NOMO-1 (cell line): ENCODE measurements around the gene PDE5A.
A peak's percentile ranks its signal among the peaks of the same experiment; 100 is the strongest.

Experiments
- DNase-seq, 2 experiments: peaks; one replicate each; lab custom pipeline; 2025; ENCODE audit not compliant: unreplicated experiment in 2 of 2; lab: John Stamatoyannopoulos, UW

Gene PDE5A

GRCh38 chr4:119525771-119526712 is 102.6 kb downstream of the PDE5A start:
- DNase-seq: no peak

- no peak for DNase-seq
Measured at GRCh38 chr4:119525005-119525749, 103.4 kb downstream of the PDE5A start.

GRCh38 chr4:119523399-119523798 is 105.2 kb downstream of the PDE5A start:
- DNase-seq: no peak

DNA sequence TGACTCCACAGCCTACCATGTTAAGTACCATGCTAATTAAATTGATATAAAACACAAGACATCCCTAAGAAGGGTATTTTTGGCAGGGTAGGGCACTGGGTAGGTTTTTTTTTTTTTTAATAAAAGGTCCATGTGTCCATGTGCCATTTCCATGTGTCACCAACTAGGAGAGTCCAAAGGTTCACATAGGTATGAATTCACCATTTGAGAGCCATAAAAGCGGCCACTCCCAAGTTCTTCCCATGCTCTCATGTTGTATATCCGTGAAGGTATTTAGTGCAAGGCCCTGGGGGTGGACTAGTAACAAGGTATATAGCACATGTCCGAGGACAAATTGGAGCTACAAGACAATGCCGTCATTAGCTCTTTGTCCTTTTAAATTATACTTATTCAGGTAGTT is 107.3 kb downstream of the PDE5A start:
- no peak for DNase-seq

- DNase-seq: no peak
Measured at GRCh38 chr4:119518915-119519410, 109.6 kb downstream of the PDE5A start.

- no peak for DNase-seq
Measured at GRCh38 chr4:119518230-119518892, 110.2 kb downstream of the PDE5A start.

GRCh38 chr4:119517361-119518229 is 111.0 kb downstream of the PDE5A start:
- DNase-seq: no peak

DNA sequence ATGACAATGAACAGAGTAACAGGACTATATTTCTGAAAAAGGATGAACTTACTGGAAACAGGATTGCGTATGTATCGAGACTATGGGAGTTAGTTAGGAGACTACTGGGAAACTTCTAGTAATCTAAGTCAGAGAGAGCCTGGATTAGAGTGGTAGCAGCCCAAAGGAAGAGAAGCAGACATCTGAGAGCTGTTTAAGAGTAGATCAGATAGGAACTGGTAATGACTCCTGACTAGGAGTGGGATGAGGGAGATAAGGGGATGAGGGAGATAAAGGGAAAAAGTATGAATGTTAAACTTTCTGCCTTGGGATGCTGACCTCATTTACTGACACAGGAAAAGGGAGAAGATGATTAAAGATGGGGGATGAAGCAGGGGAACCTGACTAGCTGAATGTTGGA is 116.2 kb downstream of the PDE5A start:
- DNase-seq: no peak

GRCh38 chr4:119510395-119511149 is 118.0 kb downstream of the PDE5A start:
- DNase-seq: no peak

GRCh38 chr4:119508281-119508680 is 120.3 kb downstream of the PDE5A start:
- DNase-seq: no peak

DNA sequence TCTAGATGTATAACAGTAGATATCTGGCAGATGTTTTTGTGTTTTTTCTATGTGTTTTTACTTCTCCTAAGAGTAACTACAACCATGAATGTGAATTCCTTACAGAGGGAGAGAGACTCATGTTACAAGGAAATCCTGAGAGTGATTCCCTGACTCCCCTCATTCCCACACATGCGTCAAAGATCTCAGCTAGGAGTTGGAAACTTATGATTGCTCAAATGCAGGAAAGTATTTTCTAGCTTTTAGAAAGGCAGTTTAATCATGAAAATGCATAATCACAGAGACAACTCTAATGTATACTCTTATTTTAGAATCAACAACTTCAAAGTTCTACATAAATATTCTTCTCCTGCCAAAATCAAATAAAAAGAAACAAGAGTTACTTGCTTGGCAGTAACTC is 121.8 kb downstream of the PDE5A start:
- no peak for DNase-seq

DNA sequence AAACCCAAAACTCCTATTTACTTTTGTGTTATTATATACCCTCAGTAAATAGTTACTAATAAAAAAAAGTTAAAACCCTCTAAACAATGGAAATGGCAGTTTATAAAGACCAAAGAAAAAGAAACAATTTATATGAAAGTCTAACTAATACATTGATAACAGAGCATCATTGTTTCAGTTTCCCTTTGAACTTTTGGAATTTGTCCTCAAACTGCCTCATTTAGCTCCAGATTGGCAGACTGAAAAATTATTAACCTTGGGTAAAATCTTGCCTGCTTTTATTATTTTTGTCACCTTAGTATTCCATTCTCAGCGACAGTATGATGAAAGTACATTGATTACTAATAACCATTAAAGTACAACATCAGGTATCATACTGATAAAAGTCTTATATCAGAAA is 124.0 kb downstream of the PDE5A start:
- DNase-seq: no peak

GRCh38 chr4:119501740-119502139 is 126.9 kb downstream of the PDE5A start:
- no peak for DNase-seq

DNA sequence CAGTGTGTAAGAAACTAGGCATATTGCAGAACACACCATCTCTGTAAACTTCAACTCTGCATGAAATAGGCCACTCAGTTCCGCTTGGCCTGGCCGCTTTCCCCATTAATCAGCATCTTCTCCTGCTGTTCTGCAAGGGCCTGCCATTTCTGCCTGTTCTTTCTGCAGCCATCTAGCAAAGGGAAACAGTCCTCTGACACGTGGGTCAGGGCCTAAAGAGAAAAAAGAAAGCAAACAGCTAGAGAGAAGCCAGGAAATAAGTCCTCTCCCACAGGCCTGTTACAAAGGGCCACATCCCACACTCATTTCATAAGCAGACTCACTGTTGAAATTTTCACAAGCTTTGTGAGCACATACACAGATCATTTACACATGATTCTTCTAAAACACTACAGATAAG is 130.1 kb downstream of the PDE5A start:
- DNase-seq: no peak

GRCh38 chr4:119493886-119494285 is 134.7 kb downstream of the PDE5A start:
- DNase-seq: no peak

DNA sequence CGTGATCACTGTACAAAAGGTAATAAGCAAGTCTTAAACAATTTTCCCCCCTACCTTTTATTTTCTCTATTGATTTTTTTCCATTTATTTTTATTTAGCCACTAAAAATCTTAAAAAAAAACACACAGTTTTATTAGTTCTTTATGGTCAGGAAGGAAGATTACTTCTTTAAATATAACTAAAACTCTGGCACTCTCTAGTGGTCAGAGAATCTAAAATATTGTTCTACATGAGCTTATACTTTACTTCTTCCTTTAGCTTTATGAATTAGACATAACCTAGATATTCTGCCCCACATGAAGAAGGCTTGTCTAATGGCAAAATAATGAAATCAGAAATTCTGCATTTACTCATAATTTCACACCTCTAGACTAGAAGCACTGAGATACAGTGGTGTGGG is 135.2 kb downstream of the PDE5A start:
- peak in 1 of 2 experiments; percentile 3 for DNase-seq

DNA sequence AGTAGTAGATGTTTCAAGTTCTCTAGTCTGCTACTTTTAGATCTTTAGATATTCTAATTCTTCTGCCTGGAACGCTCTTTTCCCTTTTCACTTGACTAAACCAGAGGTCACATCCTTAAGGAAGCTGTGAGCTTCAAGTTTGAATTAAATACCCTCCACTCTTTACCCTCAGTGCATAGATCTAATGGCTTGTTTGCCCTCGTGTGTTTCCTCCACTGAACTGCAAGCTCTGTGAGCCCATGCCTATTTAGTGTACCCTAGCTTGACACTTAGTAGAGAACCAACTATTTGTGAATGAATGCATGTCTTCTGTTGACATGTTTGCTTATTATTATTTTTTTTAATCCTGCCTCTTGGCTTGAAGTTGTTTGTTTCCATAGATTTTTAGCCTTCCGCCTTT is 138.3 kb downstream of the PDE5A start:
- no peak for DNase-seq

DNA sequence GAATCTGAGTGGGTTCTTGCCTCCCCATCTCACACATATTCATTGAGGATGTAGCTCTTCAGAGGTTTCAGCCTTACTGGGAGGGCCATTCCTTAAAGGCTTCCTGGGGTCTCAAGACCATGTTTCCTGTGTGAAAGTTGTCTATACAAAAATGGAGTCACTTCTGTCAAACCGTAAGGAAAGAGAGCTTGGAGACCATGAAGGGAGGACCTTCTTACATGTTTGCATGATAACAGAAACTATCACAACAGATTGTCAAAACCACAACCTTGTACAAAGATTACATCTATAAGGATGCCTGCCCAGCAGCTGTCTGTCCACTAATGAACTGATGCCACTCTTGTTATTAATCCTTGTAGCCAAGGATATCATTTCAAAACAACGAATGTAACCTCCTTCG is 139.3 kb downstream of the PDE5A start:
- DNase-seq: no peak

DNA sequence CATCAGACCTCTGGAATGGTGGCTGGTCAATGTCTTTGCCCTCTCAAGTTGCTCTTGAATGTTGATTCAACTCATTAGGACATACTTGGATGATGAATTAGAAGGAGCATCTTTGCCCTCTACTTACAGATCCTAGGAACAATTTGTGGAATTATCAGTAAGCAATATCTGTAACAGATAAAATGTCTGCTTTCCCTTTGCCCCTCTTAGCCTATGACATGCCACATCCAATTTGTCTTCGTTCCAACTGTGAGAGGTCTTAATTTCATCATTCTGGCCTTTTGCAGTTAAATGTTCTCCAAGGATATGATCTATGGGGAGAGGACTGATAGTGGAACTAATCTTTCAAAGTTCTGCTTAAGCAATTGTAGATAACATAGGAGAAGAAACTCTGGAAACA is 148.3 kb downstream of the PDE5A start:
- DNase-seq: no peak

GRCh38 chr4:119479835-119480234 is 148.8 kb downstream of the PDE5A start:
- no peak for DNase-seq
